Loucy (cell line): ENCODE measurements around the gene IQCN.
A peak's percentile ranks its signal among the peaks of the same experiment; 100 is the strongest.

Source experiments
- H2AFZ ChIP-seq: fragments of 200-600 bp; sonication (generic); 2 replicates; pipeline ENCODE4 v1.6.0; 2016; ENCODE audit warnings: antibody characterized with exemption, mild to moderate bottlenecking, low read length, moderate library complexity
- H3F3A ChIP-seq: fragments of 200-600 bp; 2 replicates; pipeline ENCODE4 v1.6.0; 2016; ENCODE audit warnings: antibody characterized with exemption, low read depth, mild to moderate bottlenecking
- H3K27me3 ChIP-seq: fragments of 200-600 bp; sonication (generic); 2 replicates; pipeline ENCODE4 v1.6.1; 2014; ENCODE audit warnings: low read length, mild to moderate bottlenecking; ENCODE audit not compliant: insufficient read depth, poor library complexity, severe bottlenecking
- H3K36me3 ChIP-seq: fragments of 200-600 bp; sonication (generic); 2 replicates; pipeline ENCODE4 v1.6.1; 2016; ENCODE audit warnings: low read length; ENCODE audit not compliant: insufficient read depth
- H3K4me1 ChIP-seq: fragments of 200-600 bp; sonication (generic); 2 replicates; pipeline ENCODE4 v1.5.1; 2014; ENCODE audit warnings: low read length, mild to moderate bottlenecking; ENCODE audit not compliant: insufficient read depth, poor library complexity, severe bottlenecking
- H3K4me2 ChIP-seq: fragments of 200-600 bp; sonication (generic); 2 replicates; pipeline ENCODE4 v1.6.0; 2014; ENCODE audit warnings: antibody characterized with exemption, low read length, low read depth, mild to moderate bottlenecking; ENCODE audit not compliant: poor library complexity, severe bottlenecking
- H3K4me3 ChIP-seq: fragments of 200-600 bp; sonication (generic); 2 replicates; pipeline ENCODE4 v1.5.1; 2014; ENCODE audit warnings: low read length, mild to moderate bottlenecking, mixed read lengths; ENCODE audit not compliant: poor library complexity, severe bottlenecking
- H3K79me2 ChIP-seq: fragments of 200-600 bp; sonication (generic); 2 replicates; pipeline ENCODE4 v1.6.1; 2014; ENCODE audit warnings: low read length; ENCODE audit not compliant: insufficient read depth
- H3K9ac ChIP-seq: fragments of 200-600 bp; sonication (generic); 2 replicates; pipeline ENCODE4 v1.6.0; 2014; ENCODE audit warnings: mild to moderate bottlenecking, low read depth, low read length, moderate library complexity; ENCODE audit not compliant: poor library complexity, severe bottlenecking
- H3K9me2 ChIP-seq: fragments of 200-600 bp; sonication (generic); replicated peaks from 2 replicates; pipeline ENCODE4 v1.6.1; 2016; ENCODE audit warnings: low read depth, low read length, mixed read lengths
- H3K9me3 ChIP-seq: fragments of 200-600 bp; sonication (generic); 2 replicates; pipeline ENCODE4 v1.6.1; 2014; ENCODE audit warnings: mild to moderate bottlenecking, antibody characterized with exemption, low read length, low read depth; ENCODE audit not compliant: insufficient read depth
- H4K20me1 ChIP-seq: fragments of 200-600 bp; sonication (generic); 2 replicates; pipeline ENCODE4 v1.6.0; 2014; ENCODE audit warnings: antibody characterized with exemption, low read length, mild to moderate bottlenecking; ENCODE audit not compliant: insufficient read depth, poor library complexity, severe bottlenecking
- EZH2phosphoT487 ChIP-seq: fragments of 200-600 bp; IDR thresholded peaks from 2 replicates; pipeline ENCODE4 v1.6.1; 2018; ENCODE audit warnings: antibody characterized with exemption, mild to moderate bottlenecking, moderate library complexity, borderline replicate concordance
- TF ChIP-seq, protein P1 (sequence below): fragments of 200-600 bp; sonication (generic); conservative IDR thresholded peaks from 2 replicates; pipeline ENCODE4 v1.5.1; 2014; ENCODE audit warnings: mild to moderate bottlenecking, antibody characterized with exemption, low read length

The IQCN gene

DNA sequence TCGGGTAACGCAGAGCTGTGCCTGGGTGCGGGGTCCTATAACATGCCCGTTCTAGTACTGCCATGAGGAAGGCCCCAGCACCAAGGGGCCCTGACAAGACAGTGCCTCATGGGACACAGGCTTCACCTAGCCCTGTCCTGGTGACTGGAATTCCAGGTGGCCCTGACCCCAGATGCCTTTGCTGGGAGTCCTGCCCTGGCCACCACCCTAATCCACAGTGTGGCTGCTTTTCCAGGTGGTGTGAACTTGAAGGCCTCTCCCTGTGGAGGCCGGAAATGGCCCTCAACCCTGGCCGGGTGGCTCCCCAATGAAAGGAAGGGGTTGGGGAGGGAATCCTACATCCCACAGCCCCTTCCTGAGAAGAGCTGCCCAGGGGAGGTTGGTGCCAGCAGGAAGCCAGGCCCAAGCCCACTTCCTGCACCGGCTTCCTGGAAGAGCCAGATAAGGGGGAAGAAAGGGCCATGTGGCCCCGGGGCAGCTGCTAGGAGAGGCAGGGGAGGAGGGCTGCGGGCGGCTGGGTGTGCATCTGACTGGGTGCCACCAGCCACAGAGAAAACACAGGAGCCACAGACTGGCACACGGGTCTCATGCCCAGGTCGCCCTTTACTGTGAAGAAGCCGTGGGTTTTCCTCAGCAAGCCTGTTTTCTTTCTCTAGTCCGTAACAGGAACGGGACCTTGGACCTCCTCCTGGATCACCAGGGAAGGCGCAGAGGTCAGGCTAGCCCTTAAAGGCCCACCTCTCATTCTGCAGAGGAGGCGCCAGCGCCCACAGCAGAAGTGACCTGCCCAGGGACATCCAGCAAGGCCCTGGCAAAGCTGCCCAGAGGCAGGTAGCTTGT is 43.9 kb upstream of the IQCN start:
- Histone ChIP-seq H3K27me3 (no peaks in the 10 kb centered on the region), H3K4me3 (peak overlapping the region; percentile 67), H3K36me3 (0 out of 2 replicates have a peak, but pooled peaks cover 4% of the 10 kb centered on the region), H4K20me1 (peaks cover 3% of the 10 kb centered on the region), H3K4me1 (peaks cover 66% of the 10 kb centered on the region), H2AFZ (no peak overlapping the region), H3K9me3 (no peaks in the 10 kb centered on the region), H3F3A (peaks cover 13% of the 10 kb centered on the region; the same call in 1 of the 2 replicates), H3K79me2 (peaks cover 65% of the 10 kb centered on the region), H3K9me2 (no peaks in the 10 kb centered on the region), H3K4me2 (peak overlapping the region; percentile 99), H3K9ac (peak overlapping the region; percentile 100)
- TF ChIP-seq, protein P1, sequence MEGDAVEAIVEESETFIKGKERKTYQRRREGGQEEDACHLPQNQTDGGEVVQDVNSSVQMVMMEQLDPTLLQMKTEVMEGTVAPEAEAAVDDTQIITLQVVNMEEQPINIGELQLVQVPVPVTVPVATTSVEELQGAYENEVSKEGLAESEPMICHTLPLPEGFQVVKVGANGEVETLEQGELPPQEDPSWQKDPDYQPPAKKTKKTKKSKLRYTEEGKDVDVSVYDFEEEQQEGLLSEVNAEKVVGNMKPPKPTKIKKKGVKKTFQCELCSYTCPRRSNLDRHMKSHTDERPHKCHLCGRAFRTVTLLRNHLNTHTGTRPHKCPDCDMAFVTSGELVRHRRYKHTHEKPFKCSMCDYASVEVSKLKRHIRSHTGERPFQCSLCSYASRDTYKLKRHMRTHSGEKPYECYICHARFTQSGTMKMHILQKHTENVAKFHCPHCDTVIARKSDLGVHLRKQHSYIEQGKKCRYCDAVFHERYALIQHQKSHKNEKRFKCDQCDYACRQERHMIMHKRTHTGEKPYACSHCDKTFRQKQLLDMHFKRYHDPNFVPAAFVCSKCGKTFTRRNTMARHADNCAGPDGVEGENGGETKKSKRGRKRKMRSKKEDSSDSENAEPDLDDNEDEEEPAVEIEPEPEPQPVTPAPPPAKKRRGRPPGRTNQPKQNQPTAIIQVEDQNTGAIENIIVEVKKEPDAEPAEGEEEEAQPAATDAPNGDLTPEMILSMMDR, result no peak
- no peak for TF ChIP-seq EZH2phosphoT487

DNA sequence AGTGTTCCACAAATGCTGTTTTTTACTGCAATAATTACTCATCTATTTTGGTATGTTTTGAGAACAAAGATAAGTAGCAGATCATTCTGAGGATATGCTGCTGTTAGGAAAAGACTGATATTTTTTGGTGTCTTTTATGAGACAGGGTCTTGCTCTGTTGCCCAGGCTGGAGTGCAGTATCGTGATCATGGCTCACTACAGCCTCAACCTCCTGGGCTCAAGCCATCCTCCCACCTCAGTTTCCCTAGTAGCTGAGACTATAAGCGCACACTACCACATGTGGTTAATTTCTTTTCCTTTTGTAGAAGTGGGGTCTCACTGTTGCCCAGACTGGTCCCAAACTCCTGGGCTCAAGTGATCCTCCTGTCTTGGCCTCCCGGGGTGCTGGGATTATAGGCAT is 39.1 kb upstream of the IQCN start:
- H3K4me3 ChIP-seq, result no peak overlapping the region

DNA sequence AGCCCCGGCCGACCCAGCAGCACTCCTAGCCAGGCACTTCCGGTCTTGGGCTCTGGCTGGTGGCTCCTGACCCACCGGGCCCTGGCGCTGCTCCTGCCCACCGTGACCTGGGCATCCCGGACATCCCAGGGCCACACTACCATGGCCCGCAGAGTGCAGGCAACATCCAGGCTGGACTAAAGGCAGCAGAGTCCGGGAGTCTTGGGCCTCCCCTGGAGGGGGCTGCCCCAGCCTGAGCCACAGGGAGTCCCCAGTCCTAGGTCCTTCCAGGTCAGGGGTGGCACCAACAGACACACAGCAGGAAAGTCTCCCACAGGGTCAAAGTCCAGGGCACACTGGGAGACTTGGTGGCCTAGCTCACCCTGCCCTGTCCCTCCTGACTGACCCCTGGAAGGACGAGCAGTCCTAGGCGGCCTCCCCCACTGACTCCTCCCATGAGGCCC is 37.9 kb upstream of the IQCN start:
- Histone ChIP-seq H3K27me3 (no peaks in the 10 kb centered on the region), H3K4me3 (no peak overlapping the region), H3K36me3 (peaks cover 59% of the 10 kb centered on the region; the same call in 1 of the 2 replicates), H3K79me2 (peaks cover 33% of the 10 kb centered on the region; the same call in 1 of the 2 replicates), H2AFZ (no peak overlapping the region), H3F3A (0 out of 2 replicates have a peak, but pooled peaks cover 3% of the 10 kb centered on the region), H3K4me2 (no peak overlapping the region), H3K9me2 (no peaks in the 10 kb centered on the region), H4K20me1 (peaks cover 9% of the 10 kb centered on the region), H3K4me1 (peaks cover 18% of the 10 kb centered on the region), H3K9me3 (no peaks in the 10 kb centered on the region), H3K9ac (no peak overlapping the region)
- TF ChIP-seq, protein P1, result no peak
- no peak for TF ChIP-seq EZH2phosphoT487

More for the DNA sequence above, 39.1 kb upstream of the IQCN start:
- peaks cover 9% of the 10 kb centered on the region; the same call in 1 of the 2 replicates for H3F3A ChIP-seq
- peaks cover 28% of the 10 kb centered on the region for H3K4me1 ChIP-seq
- H3K79me2 ChIP-seq, result peaks cover 33% of the 10 kb centered on the region; the same call in 1 of the 2 replicates
- no peak overlapping the region for H3K9ac ChIP-seq
- H2AFZ ChIP-seq, result no peak overlapping the region
- TF ChIP-seq, protein P1, result no peak
- no peak for TF ChIP-seq EZH2phosphoT487
- peaks cover 48% of the 10 kb centered on the region; the same call in 1 of the 2 replicates for H3K36me3 ChIP-seq
- H3K4me2 ChIP-seq, result no peak overlapping the region
- H3K27me3 ChIP-seq, result no peaks in the 10 kb centered on the region
- H3K9me3 ChIP-seq, result no peaks in the 10 kb centered on the region
- peaks cover 7% of the 10 kb centered on the region for H4K20me1 ChIP-seq
- no peaks in the 10 kb centered on the region for H3K9me2 ChIP-seq
